Right lobe of liver (tissue), 4 donors: Measurements from ENCODE around the gene MAST4.

Experiments
- CTCF ChIP-seq, 4 donors: fragments of 200-600 bp in 3 of 4; fragments of 450-650 bp in 1 of 4; IDR thresholded peaks; one replicate each; pipeline versions ENCODE4 v1.5.1 to v1.8.0; 2016 to 2022; ENCODE audit warnings: antibody characterized with exemption in 4 of 4, mild to moderate bottlenecking in 2 of 4
- POLR2A ChIP-seq: fragments of 450-650 bp; IDR thresholded peaks from one replicate; pipeline ENCODE4 v1.6.1; 2017; ENCODE audit warnings: antibody characterized with exemption, mild to moderate bottlenecking
- donor health status: DM: no; HTN: no; CAD: no.
- donor health status: DM: no; HTN: no; CAD: no.
- donor health status: DM: no; HTN: yes; CAD: no.

DNA sequence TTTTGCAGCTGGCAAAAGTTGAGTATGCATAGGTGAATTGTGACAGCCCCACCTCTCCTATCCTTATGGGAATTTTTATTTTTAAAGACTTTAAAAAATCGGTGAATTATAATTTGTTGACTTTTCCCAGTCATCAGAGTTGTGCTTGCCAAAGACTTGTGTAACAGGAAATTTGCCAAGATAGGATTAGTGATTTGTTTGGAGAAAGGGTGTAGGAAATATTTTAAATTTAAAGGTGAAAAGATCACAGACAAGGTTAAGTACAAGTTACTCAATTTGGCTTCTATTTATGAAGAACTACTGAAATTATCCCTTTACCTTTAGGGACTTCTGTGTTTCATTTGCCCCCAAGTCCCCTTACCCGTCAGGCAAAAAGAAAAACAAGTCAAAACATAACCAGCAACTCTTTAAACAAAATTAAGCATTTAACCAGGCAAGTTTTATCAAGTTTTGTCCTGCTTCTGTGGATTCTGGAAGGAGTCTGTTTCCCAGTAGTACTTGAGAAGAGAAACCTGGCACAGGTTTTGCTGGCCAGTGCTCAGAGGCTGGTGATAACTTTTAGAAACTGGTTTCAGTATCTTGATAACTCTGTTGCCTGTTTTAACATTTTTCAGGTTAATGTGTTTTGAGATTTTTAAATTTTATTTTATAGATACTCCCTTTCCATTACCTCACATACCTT, 285.4 kb downstream of the MAST4 start:
- no peak for TF ChIP-seq CTCF (IDR thresholded peaks at IDR 0.05)
- no peak for TF ChIP-seq POLR2A
